HepG2 (cell line): ENCODE measurements around the gene SIDT1. TPM values are rescaled to one million over a fixed set of nuclear protein-coding genes. Genes with fewer than 3 reads are reported as not detected.

Experiments used
- ATAC-seq: fragments of 200-7000 bp; cut with Tn5 transposase; 3 replicates; pipeline ENCODE4 v1.9.1; 2020; ENCODE audit warnings: mild to moderate bottlenecking, moderate library complexity
- BruUV-seq: library from RNA; stranded (reverse); fragments of 400-500 nt; replicated peaks from 2 replicates; lab custom pipeline; 2021; lab: Mats Ljungman, UMichigan
- CTCF ChIA-PET: fragments of 300-600 bp; formaldehyde crosslinking; extraction: SDS; loops from one replicate; lab custom pipeline; 2021; ENCODE audit warnings: low total read pairs, inconsistent platforms, low intra/inter-chr PET ratio; lab: Yijun Ruan, JAX
- POLR2A ChIA-PET: fragments of 350-600 bp; sonication (Branson Sonifier 250); formaldehyde crosslinking; loops from one replicate; lab custom pipeline; 2020; ENCODE audit warnings: antibody characterized with exemption, inconsistent platforms; lab: Yijun Ruan, JAX
- DNase-seq: peaks from one replicate; pipeline ENCODE4 v3.0.0-alpha.2; 2015; ENCODE audit warnings: low spot score
- FAIRE-seq: peaks from 3 replicates; lab custom pipeline; 2011; peaks lifted over from hg19 to GRCh38; lab: Jason Lieb, UNC
- H2AFZ ChIP-seq: one replicate; pipeline ENCODE4 v1.6.1; 2011; ENCODE audit warnings: low read length, inconsistent platforms
- H3K27ac ChIP-seq: fragments of 300-600 bp; 3 replicates; pipeline ENCODE4 v1.8.0; 2011; ENCODE audit warnings: mixed run types, mild to moderate bottlenecking, mixed read lengths, low read length, inconsistent platforms; ENCODE audit not compliant: insufficient read depth; ENCODE audit errors: extremely low read length
- H3K27me3 ChIP-seq, 2 experiments: fragments of 200-600 bp in 1 of 2; 2 replicates in 1 of 2; 3 replicates in 1 of 2; pipeline versions ENCODE4 v1.6.0 to v1.8.0; 2011; ENCODE audit warnings: low read length in 2 of 2, mild to moderate bottlenecking in 2 of 2, moderate library complexity in 2 of 2, inconsistent platforms in 1 of 2; ENCODE audit not compliant: insufficient read depth in 2 of 2, control insufficient read depth in 1 of 2
- H3K36me3 ChIP-seq, 2 experiments: fragments of 200-600 bp in 1 of 2; replicated peaks in 1 of 2; 2 replicates in 1 of 2; 3 replicates in 1 of 2; pipeline versions ENCODE4 v1.5.1 to v1.8.0; 2011; ENCODE audit warnings: low read length in 2 of 2, inconsistent platforms in 1 of 2; ENCODE audit not compliant: insufficient read depth in 2 of 2, control insufficient read depth in 1 of 2
- H3K4me1 ChIP-seq: 2 replicates; pipeline ENCODE4 v1.5.1; 2012; ENCODE audit warnings: low read length, inconsistent platforms; ENCODE audit not compliant: insufficient read depth
- H3K4me2 ChIP-seq: 2 replicates; pipeline ENCODE4 v1.6.0; 2011; ENCODE audit warnings: low read depth, low read length, inconsistent platforms
- H3K4me3 ChIP-seq, 3 experiments: fragments of 200-600 bp in 1 of 3; sonication (generic), shearing (Covaris generic) in 1 of 3; replicated peaks in 1 of 3; 2 replicates each; pipeline ENCODE4 v1.5.1; 2011 to 2016; ENCODE audit warnings: low read length in 3 of 3, inconsistent platforms in 2 of 3, low read depth in 2 of 3, mild to moderate bottlenecking in 2 of 3, control low read depth in 1 of 3, mixed read lengths in 1 of 3; ENCODE audit not compliant: insufficient read depth in 1 of 3
- H3K79me2 ChIP-seq: one replicate; pipeline ENCODE4 v1.6.1; 2011; ENCODE audit warnings: low read length, inconsistent platforms; ENCODE audit not compliant: insufficient read depth
- H3K9ac ChIP-seq: 2 replicates; pipeline ENCODE4 v1.6.0; 2011; ENCODE audit warnings: mild to moderate bottlenecking, low read depth, low read length, inconsistent platforms; ENCODE audit not compliant: insufficient read depth
- H3K9me3 ChIP-seq: 2 replicates; pipeline ENCODE4 v1.5.1; 2012; ENCODE audit warnings: mild to moderate bottlenecking, low read length
- H4K20me1 ChIP-seq: 2 replicates; pipeline ENCODE4 v1.6.0; 2011; ENCODE audit warnings: inconsistent platforms, mild to moderate bottlenecking, low read length, moderate library complexity; ENCODE audit not compliant: insufficient read depth
- EP300 ChIP-seq, 3 experiments: sonication (generic) in 1 of 3; formaldehyde crosslinking in 1 of 3; IDR thresholded peaks; 2 replicates each; pipeline versions ENCODE4 v1.5.1 to v1.6.1; 2011 to 2020; ENCODE audit warnings: low read depth in 2 of 3, low read length in 2 of 3, borderline replicate concordance in 1 of 3, improper control_type of control experiment in 1 of 3, mild to moderate bottlenecking in 1 of 3, missing genetic modification reagents in 1 of 3, moderate library complexity in 1 of 3
- FOSL1 ChIP-seq: sonication (generic); formaldehyde crosslinking; IDR thresholded peaks from 2 replicates; pipeline ENCODE4 v1.9.0; 2021; ENCODE audit warnings: missing genetic modification reagents, borderline replicate concordance
- FOXK1 ChIP-seq: sonication (generic); formaldehyde crosslinking; IDR thresholded peaks from 2 replicates; pipeline ENCODE4 v1.4.0; 2020; ENCODE audit warnings: low read depth, missing genetic modification reagents, borderline replicate concordance
- HIVEP1 ChIP-seq: sonication (generic); formaldehyde crosslinking; IDR thresholded peaks from 2 replicates; pipeline ENCODE4 v1.4.0; 2020; ENCODE audit warnings: mild to moderate bottlenecking, missing genetic modification reagents
- HOXA9 ChIP-seq: sonication (generic); formaldehyde crosslinking; IDR thresholded peaks from 2 replicates; pipeline ENCODE4 v1.8.1; 2022; ENCODE audit warnings: missing genetic modification reagents, mild to moderate bottlenecking, moderate library complexity, borderline replicate concordance
- MTF2 ChIP-seq: sonication (generic); formaldehyde crosslinking; IDR thresholded peaks from 2 replicates; pipeline ENCODE4 v1.5.0; 2020; ENCODE audit warnings: missing genetic modification reagents, borderline replicate concordance
- PHF5A ChIP-seq: IDR thresholded peaks from one replicate; pipeline ENCODE4 v1.6.1; 2018; ENCODE audit warnings: low read depth, missing genetic modification reagents; ENCODE audit not compliant: unreplicated experiment
- PHF8 ChIP-seq: sonication (generic); formaldehyde crosslinking; IDR thresholded peaks from 2 replicates; pipeline ENCODE4 v1.5.0; 2020; ENCODE audit warnings: missing genetic modification reagents
- STAT5B ChIP-seq: sonication (generic); formaldehyde crosslinking; IDR thresholded peaks from 2 replicates; pipeline ENCODE4 v1.4.0; 2020; ENCODE audit warnings: missing genetic modification reagents
- TBX2 ChIP-seq: sonication (generic); formaldehyde crosslinking; IDR thresholded peaks from 2 replicates; pipeline ENCODE4 v1.5.0; 2020; ENCODE audit warnings: missing genetic modification reagents, mild to moderate bottlenecking, borderline replicate concordance
- YY1 ChIP-seq: IDR thresholded peaks from 2 replicates; pipeline ENCODE4 v1.6.1; 2011; ENCODE audit warnings: low read length, low read depth, moderate library complexity, mild to moderate bottlenecking; ENCODE audit not compliant: insufficient read depth, insufficient replicate concordance
- ZBTB21 ChIP-seq: sonication (generic); formaldehyde crosslinking; IDR thresholded peaks from 2 replicates; pipeline ENCODE4 v1.4.0; 2020; ENCODE audit warnings: missing genetic modification reagents
- ZBTB42 ChIP-seq: sonication (generic); formaldehyde crosslinking; IDR thresholded peaks from 2 replicates; pipeline ENCODE4 v1.5.0; 2020; ENCODE audit warnings: mild to moderate bottlenecking, missing genetic modification reagents
- ZBTB44 ChIP-seq: sonication (generic); formaldehyde crosslinking; IDR thresholded peaks from 2 replicates; pipeline ENCODE4 v1.4.0; 2020; ENCODE audit warnings: missing genetic modification reagents
- ZFP1 ChIP-seq: IDR thresholded peaks from 2 replicates; pipeline ENCODE4 v1.6.1; 2016
- ZNF335 ChIP-seq: sonication (generic); formaldehyde crosslinking; IDR thresholded peaks from 2 replicates; pipeline ENCODE4 v1.4.0; 2020; ENCODE audit warnings: missing genetic modification reagents
- ZNF569 ChIP-seq: sonication (generic); formaldehyde crosslinking; IDR thresholded peaks from 2 replicates; pipeline ENCODE4 v1.5.0; 2020; ENCODE audit warnings: mild to moderate bottlenecking, missing genetic modification reagents, moderate library complexity, borderline replicate concordance
- ZNF747 ChIP-seq: sonication (generic); formaldehyde crosslinking; IDR thresholded peaks from 2 replicates; pipeline ENCODE4 v1.8.1; 2023; ENCODE audit warnings: missing genetic modification reagents, mild to moderate bottlenecking, borderline replicate concordance
- WGBS: methylation state at CpG from one replicate; pipeline ENCODE4 v1.1.6; 2017; ENCODE audit warnings: low lambda C conversion rate; 5-methylcytosine and 5-hydroxymethylcytosine counted together
- in situ Hi-C: cut with HindIII; loops from 2 replicates; pipeline ENCODE4 v1.10.0; 2017; ENCODE audit warnings: low pct_unique_long_range_greater_than_20kb; ENCODE audit not compliant: extremely low pct_ligation_motif_present
- intact Hi-C: fragments of 100-400 bp; cut with micrococcal nuclease; formaldehyde crosslinking; loops from one replicate; pipeline ENCODE4 v1.10.0; 2022; ENCODE audit not compliant: unreplicated experiment
- polyA plus RNA-seq, 8 experiments: library from polyadenylated mRNA; depleted of rRNA in 3 of 8; stranded (reverse) in 7 of 8; unstranded in 1 of 8; fragments of >200 nt; fragmentation: Illumina TruSeq in 4 of 8; extraction: Trizol in 4 of 8; gene quantifications; 2 replicates each; pipeline versions ENCODE4 v1.2.1 to v1.2.3, GENCODE V29; 2011 to 2016; ENCODE audit warnings: low read depth in 4 of 8, missing spikeins in 1 of 8, mixed read lengths in 1 of 8; ENCODE audit not compliant: insufficient read depth in 1 of 8
- total RNA-seq, 5 experiments: library from RNA; depleted of rRNA; stranded (reverse); fragments of >200 nt; fragmentation: Illumina TruSeq; extraction: Trizol; gene quantifications; 2 replicates each; pipeline ENCODE4 v1.2.3, GENCODE V29; 2016; ENCODE audit warnings: low read depth in 1 of 5

SIDT1 gene
- total and polyA plus RNA-seq, 2 of the 13 experiments (the other 11 are each of a cell fraction or from before 2014, with no cell fraction given) = 0.07 TPM

- TF ChIP-seq FOXK1 (CRISPR knock-in tag) = no peak
- no peak for TF ChIP-seq ZBTB42
- no peak for TF ChIP-seq FOSL1 (CRISPR knock-in tag)
- TF ChIP-seq, all 625 proteins: peak for 0
These were observed 4.8 kb downstream of the SIDT1 start (continued) for GRCh38 chr3:113537155-113537554.

DNA sequence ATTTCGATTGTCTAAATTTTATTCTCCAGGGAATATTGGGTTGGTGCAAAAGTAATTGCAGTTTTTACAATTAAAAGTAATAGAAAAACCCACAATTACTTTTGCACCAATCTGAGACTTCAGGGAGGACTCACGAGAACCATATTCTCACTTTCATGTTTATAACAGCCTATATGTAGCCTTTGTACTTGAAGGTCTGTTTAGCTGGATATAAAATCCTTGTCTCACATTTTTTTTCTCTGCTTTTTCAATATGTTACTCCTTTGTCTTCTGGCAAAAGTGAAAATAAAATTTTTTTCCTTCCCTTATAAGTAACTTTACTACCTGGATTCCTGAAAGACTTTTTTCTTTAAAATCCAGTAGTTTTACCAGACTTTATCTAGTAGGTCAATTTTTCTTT, 9.2 kb downstream of the SIDT1 start:
- TF ChIP-seq HIVEP1 (no peak), ZFP1 (peak; percentile 91; the same call in 1 of the 2 replicates)
- no peaks in the 10 kb centered on the region for H3K36me3 ChIP-seq
- no peak for FAIRE-seq
- no peak overlapping the region for H2AFZ ChIP-seq
- H3K9me3 ChIP-seq = peaks cover 13% of the 10 kb centered on the region; the same call in 1 of the 2 replicates
- no peak overlapping the region for H3K4me2 ChIP-seq
- no peaks in the 10 kb centered on the region for H4K20me1 ChIP-seq
- H3K27ac ChIP-seq = no peak overlapping the region
- no peaks in the 10 kb centered on the region; a peak in 1 of 5 replicates for H3K27me3 ChIP-seq
- no peak for DNase-seq
- ChIA-PET CTCF (no interaction called here), POLR2A (no interaction called here)
- H3K4me3 ChIP-seq = no peak overlapping the region
- no peak overlapping the region for H3K9ac ChIP-seq
- WGBS = 1% methylated on average over 2 of the region's 2 CpGs
- intact Hi-C loops (no loop called here), in situ Hi-C loops (no loop called here)
- no TSS peak for BruUV-seq
- no peaks in the 10 kb centered on the region for H3K79me2 ChIP-seq
- no peak for ATAC-seq
- H3K4me1 ChIP-seq = no peaks in the 10 kb centered on the region

DNA sequence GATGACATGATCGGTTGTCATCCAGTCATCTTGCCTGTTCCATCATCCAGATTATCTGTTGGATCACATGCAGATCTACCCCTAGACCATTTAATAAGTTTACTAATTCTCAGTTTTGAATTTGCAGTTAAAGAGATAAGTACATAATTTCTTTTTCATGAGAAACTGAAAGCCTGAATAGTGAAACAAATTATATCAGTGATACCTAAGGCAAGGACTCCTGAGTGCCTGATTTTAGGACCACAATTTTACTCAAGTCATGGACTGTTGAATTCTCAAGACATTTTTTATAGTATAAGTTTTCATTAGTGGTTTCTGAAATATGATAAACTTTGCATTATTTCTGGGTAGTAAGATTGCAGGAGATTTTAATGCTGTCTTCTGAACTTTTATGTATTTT, 13.2 kb downstream of the SIDT1 start:
- Histone ChIP-seq H3K9ac (no peak overlapping the region), H3K79me2 (no peaks in the 10 kb centered on the region), H4K20me1 (no peaks in the 10 kb centered on the region), H3K9me3 (peaks cover 13% of the 10 kb centered on the region; the same call in 1 of the 2 replicates), H2AFZ (no peak overlapping the region), H3K36me3 (no peaks in the 10 kb centered on the region), H3K4me1 (no peaks in the 10 kb centered on the region), H3K4me3 (no peak overlapping the region), H3K27me3 (no peaks in the 10 kb centered on the region; a peak in 1 of 5 replicates), H3K27ac (no peak overlapping the region), H3K4me2 (no peak overlapping the region)
- 3% methylated on average over 1 of the region's 1 CpG for WGBS
- ATAC-seq = no peak
- ChIA-PET POLR2A (no interaction called here), CTCF (no interaction called here)
- intact Hi-C loops = no loop called here
- BruUV-seq = no TSS peak
- in situ Hi-C loops = no loop called here
- FAIRE-seq = no peak
- no peak for DNase-seq
- no peak for TF ChIP-seq ZNF569 (CRISPR knock-in tag)
- no peak for TF ChIP-seq EP300 (IDR thresholded peaks at IDR 0.05; ENCODE audit: low read depth in 2 of 2, low read length in 2 of 2)
- no peak for TF ChIP-seq EP300 (CRISPR knock-in tag; IDR thresholded peaks at IDR 0.05; ENCODE audit: borderline replicate concordance)
- no peak for TF ChIP-seq PHF5A (CRISPR knock-in tag)
- TF ChIP-seq HOXA9 (CRISPR knock-in tag) = no peak
- no peak for TF ChIP-seq ZBTB21 (CRISPR knock-in tag)
- TF ChIP-seq ZNF747 (CRISPR knock-in tag) = no peak
- no peak for TF ChIP-seq STAT5B (CRISPR knock-in tag)
- no peak for TF ChIP-seq YY1
- no peak for TF ChIP-seq MTF2 (CRISPR knock-in tag)
- no peak for TF ChIP-seq ZNF335
- TF ChIP-seq ZBTB44 (CRISPR knock-in tag) = no peak
- TF ChIP-seq TBX2 = no peak
- no peak for TF ChIP-seq PHF8 (CRISPR knock-in tag)
